ENCODE data around the gene CER1.

GRCh38 chr9:14730461-14730898 lies 7.9 kb upstream of the CER1 start:
- TF ChIP-seq CTCF (IDR thresholded peaks at IDR 0.05; ENCODE audit: insufficient read depth, low read length, poor library complexity, severe bottlenecking), result no peak
- no peak for TF ChIP-seq EZH2phosphoT487 (conservative IDR thresholded peaks at IDR 0.05; ENCODE audit: low read length)
